Measurements from ENCODE around the gene F13A1. TPM values are rescaled to one million over a fixed set of nuclear protein-coding genes. Genes with fewer than 3 reads are reported as not detected.

Gene F13A1
- polyA plus RNA-seq, 1 of the 3 experiments (the other 2 are of a cell fraction): not detected

DNA sequence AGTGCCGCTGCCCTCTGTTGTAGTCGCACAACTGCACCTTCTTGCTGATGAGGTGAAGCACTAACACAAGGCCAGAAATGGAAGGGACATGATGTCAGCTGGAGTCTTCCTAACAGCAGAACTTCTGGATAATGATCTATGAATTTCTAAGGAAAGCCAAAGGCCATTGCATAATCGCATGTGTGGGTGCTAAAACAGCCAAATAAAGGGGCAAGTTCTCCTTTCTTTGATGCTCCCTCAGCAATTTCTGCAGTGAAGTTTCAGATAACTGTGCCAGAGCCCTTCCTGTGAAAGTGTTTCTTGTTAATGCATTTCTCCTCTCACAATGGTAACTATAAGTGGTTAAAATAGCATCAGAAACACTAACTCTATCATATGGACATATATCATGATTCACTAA, 8.0 kb upstream of the F13A1 start:
- H3K4me2 ChIP-seq: no peak overlapping the region
- H3K79me2 ChIP-seq (ENCODE audit: insufficient read depth): no peaks in the 10 kb centered on the region
- 11% methylated on average over 2 of the region's 3 CpGs for WGBS (ENCODE audit: low lambda C conversion rate)
- TF ChIP-seq NFIC (IDR thresholded peaks at IDR 0.05; ENCODE audit: borderline replicate concordance): no peak
- H3K9me3 ChIP-seq: no peaks in the 10 kb centered on the region
- H3K9me2 ChIP-seq: no peaks in the 10 kb centered on the region
- no peak overlapping the region for H2AFZ ChIP-seq (ENCODE audit: low read depth)
- ChIA-PET CTCF (no interaction called here), POLR2A (no interaction called here)
- no peak overlapping the region for H3K9ac ChIP-seq
- peaks cover 4% of the 10 kb centered on the region for H3F3A ChIP-seq (replicated peaks; ENCODE audit: insufficient read depth)
- no peaks in the 10 kb centered on the region for H3K36me3 ChIP-seq (replicated peaks in 1 of 2; ENCODE audit: control insufficient read depth in 1 of 2, insufficient read depth in 2 of 2, low read length in 1 of 2)
- H3K4me3 ChIP-seq (ENCODE audit: low read depth in 2 of 2, low read length in 1 of 2): no peak overlapping the region
- no peaks in the 10 kb centered on the region; a peak in 1 of 4 replicates for H3K4me1 ChIP-seq (ENCODE audit: control insufficient read depth in 1 of 2, insufficient read depth in 2 of 2, low read depth in 1 of 2, low read length in 1 of 2)
- no peak overlapping the region for H3K27ac ChIP-seq (ENCODE audit: low read depth in 2 of 2, low read length in 1 of 2)
- DNase-seq: no peak
- H4K20me1 ChIP-seq (ENCODE audit: insufficient read depth): no peaks in the 10 kb centered on the region
- H3K27me3 ChIP-seq (ENCODE audit: insufficient read depth): peaks cover 10% of the 10 kb centered on the region; the same call in 1 of the 2 replicates

DNA sequence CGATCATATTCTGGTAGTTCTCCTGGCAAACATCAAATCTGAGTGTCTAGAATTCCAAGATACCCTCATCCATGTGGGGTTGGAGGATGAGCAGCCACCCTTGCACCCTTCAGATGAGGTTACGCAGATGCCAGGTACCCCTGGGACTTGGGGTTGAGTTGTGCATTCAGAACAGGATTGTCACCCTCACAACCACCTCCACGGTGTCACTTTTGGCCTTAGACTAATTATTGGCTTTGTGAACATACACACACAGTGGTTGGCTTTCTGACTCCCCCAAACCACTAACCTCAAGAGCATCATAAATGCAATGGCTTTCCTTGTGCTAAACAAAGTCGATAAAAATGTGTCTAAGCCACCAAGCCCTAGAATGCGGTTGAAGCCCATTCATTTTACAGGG, 2.9 kb upstream of the F13A1 start:
- no peaks in the 10 kb centered on the region for H3K79me2 ChIP-seq (ENCODE audit: insufficient read depth)
- no peaks in the 10 kb centered on the region for H3K4me1 ChIP-seq (ENCODE audit: control insufficient read depth in 1 of 2, insufficient read depth in 2 of 2, low read depth in 1 of 2, low read length in 1 of 2)
- no peaks in the 10 kb centered on the region for H4K20me1 ChIP-seq (ENCODE audit: insufficient read depth)
- TF ChIP-seq FOXJ3 (CRISPR knock-in tag; IDR thresholded peaks at IDR 0.05) (no peak), GABPA (IDR thresholded peaks at IDR 0.05; ENCODE audit: low read depth) (no peak), FOSL2 (IDR thresholded peaks at IDR 0.05; ENCODE audit: borderline replicate concordance, low read depth) (no peak), GATA2 (CRISPR knock-in tag; IDR thresholded peaks at IDR 0.05) (no peak), YY1 (IDR thresholded peaks at IDR 0.05; ENCODE audit: low read depth) (no peak), RAD21 (IDR thresholded peaks at IDR 0.05; ENCODE audit: low read length) (no peak), CHD2 (IDR thresholded peaks at IDR 0.05; ENCODE audit: low read length, partially characterized antibody) (no peak), TEAD4 (IDR thresholded peaks at IDR 0.05; ENCODE audit: borderline replicate concordance, insufficient read depth) (no peak), RXRA (IDR thresholded peaks at IDR 0.05; ENCODE audit: borderline replicate concordance, low read depth) (no peak), POLR2AphosphoS5 (IDR thresholded peaks at IDR 0.05; ENCODE audit: low read depth, low read length) (no peak), EP300 (IDR thresholded peaks at IDR 0.05; ENCODE audit: borderline replicate concordance in 1 of 2, low read depth in 1 of 2, low read length in 1 of 2) (no peak), RCOR1 (IDR thresholded peaks at IDR 0.05; ENCODE audit: low read length) (no peak), MEF2A (IDR thresholded peaks at IDR 0.05; ENCODE audit: borderline replicate concordance, low read depth) (no peak), TCF12 (IDR thresholded peaks at IDR 0.05) (no peak)
- TF ChIP-seq, protein P1, sequence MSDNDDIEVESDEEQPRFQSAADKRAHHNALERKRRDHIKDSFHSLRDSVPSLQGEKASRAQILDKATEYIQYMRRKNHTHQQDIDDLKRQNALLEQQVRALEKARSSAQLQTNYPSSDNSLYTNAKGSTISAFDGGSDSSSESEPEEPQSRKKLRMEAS (IDR thresholded peaks at IDR 0.05; ENCODE audit: low read depth): no peak
- TF ChIP-seq, protein P2, sequence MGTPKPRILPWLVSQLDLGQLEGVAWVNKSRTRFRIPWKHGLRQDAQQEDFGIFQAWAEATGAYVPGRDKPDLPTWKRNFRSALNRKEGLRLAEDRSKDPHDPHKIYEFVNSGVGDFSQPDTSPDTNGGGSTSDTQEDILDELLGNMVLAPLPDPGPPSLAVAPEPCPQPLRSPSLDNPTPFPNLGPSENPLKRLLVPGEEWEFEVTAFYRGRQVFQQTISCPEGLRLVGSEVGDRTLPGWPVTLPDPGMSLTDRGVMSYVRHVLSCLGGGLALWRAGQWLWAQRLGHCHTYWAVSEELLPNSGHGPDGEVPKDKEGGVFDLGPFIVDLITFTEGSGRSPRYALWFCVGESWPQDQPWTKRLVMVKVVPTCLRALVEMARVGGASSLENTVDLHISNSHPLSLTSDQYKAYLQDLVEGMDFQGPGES (IDR thresholded peaks at IDR 0.05; ENCODE audit: low read depth, low read length): no peak
- TF ChIP-seq, protein P3, sequence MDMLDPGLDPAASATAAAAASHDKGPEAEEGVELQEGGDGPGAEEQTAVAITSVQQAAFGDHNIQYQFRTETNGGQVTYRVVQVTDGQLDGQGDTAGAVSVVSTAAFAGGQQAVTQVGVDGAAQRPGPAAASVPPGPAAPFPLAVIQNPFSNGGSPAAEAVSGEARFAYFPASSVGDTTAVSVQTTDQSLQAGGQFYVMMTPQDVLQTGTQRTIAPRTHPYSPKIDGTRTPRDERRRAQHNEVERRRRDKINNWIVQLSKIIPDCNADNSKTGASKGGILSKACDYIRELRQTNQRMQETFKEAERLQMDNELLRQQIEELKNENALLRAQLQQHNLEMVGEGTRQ (IDR thresholded peaks at IDR 0.05; ENCODE audit: borderline replicate concordance, low read depth, low read length): no peak
- TF ChIP-seq, protein P4, sequence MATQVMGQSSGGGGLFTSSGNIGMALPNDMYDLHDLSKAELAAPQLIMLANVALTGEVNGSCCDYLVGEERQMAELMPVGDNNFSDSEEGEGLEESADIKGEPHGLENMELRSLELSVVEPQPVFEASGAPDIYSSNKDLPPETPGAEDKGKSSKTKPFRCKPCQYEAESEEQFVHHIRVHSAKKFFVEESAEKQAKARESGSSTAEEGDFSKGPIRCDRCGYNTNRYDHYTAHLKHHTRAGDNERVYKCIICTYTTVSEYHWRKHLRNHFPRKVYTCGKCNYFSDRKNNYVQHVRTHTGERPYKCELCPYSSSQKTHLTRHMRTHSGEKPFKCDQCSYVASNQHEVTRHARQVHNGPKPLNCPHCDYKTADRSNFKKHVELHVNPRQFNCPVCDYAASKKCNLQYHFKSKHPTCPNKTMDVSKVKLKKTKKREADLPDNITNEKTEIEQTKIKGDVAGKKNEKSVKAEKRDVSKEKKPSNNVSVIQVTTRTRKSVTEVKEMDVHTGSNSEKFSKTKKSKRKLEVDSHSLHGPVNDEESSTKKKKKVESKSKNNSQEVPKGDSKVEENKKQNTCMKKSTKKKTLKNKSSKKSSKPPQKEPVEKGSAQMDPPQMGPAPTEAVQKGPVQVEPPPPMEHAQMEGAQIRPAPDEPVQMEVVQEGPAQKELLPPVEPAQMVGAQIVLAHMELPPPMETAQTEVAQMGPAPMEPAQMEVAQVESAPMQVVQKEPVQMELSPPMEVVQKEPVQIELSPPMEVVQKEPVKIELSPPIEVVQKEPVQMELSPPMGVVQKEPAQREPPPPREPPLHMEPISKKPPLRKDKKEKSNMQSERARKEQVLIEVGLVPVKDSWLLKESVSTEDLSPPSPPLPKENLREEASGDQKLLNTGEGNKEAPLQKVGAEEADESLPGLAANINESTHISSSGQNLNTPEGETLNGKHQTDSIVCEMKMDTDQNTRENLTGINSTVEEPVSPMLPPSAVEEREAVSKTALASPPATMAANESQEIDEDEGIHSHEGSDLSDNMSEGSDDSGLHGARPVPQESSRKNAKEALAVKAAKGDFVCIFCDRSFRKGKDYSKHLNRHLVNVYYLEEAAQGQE (IDR thresholded peaks at IDR 0.05; ENCODE audit: low read depth, low read length): no peak
- TF ChIP-seq, protein P5, sequence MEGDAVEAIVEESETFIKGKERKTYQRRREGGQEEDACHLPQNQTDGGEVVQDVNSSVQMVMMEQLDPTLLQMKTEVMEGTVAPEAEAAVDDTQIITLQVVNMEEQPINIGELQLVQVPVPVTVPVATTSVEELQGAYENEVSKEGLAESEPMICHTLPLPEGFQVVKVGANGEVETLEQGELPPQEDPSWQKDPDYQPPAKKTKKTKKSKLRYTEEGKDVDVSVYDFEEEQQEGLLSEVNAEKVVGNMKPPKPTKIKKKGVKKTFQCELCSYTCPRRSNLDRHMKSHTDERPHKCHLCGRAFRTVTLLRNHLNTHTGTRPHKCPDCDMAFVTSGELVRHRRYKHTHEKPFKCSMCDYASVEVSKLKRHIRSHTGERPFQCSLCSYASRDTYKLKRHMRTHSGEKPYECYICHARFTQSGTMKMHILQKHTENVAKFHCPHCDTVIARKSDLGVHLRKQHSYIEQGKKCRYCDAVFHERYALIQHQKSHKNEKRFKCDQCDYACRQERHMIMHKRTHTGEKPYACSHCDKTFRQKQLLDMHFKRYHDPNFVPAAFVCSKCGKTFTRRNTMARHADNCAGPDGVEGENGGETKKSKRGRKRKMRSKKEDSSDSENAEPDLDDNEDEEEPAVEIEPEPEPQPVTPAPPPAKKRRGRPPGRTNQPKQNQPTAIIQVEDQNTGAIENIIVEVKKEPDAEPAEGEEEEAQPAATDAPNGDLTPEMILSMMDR (IDR thresholded peaks at IDR 0.05): no peak
- ChIA-PET CTCF (interaction anchor here (0.6 to 1.2 kb wide), 2 partner anchors 8 to 175 kb away, joined by 3 read pairs; no protein-coding TSS in a partner anchor), POLR2A (no interaction called here)
- no peak overlapping the region for H3K4me2 ChIP-seq
- no peaks in the 10 kb centered on the region for H3F3A ChIP-seq (replicated peaks; ENCODE audit: insufficient read depth)
- H2AFZ ChIP-seq (ENCODE audit: low read depth): no peak overlapping the region
- WGBS (ENCODE audit: low lambda C conversion rate): 3% methylated on average over 5 of the region's 5 CpGs
- H3K27me3 ChIP-seq (ENCODE audit: insufficient read depth): peaks cover 24% of the 10 kb centered on the region
- no peaks in the 10 kb centered on the region for H3K9me3 ChIP-seq
- no peaks in the 10 kb centered on the region for H3K9me2 ChIP-seq
- H3K27ac ChIP-seq (ENCODE audit: low read depth in 2 of 2, low read length in 1 of 2): no peak overlapping the region
- no peak for DNase-seq
- no peak overlapping the region for H3K9ac ChIP-seq
- H3K36me3 ChIP-seq (replicated peaks in 1 of 2; ENCODE audit: control insufficient read depth in 1 of 2, insufficient read depth in 2 of 2, low read length in 1 of 2): no peaks in the 10 kb centered on the region
- H3K4me3 ChIP-seq (ENCODE audit: low read depth in 2 of 2, low read length in 1 of 2): no peak overlapping the region

All from SK-N-SH (cell line).